Measurements from ENCODE around the gene SUFU. TPM values are rescaled to one million over a fixed set of nuclear protein-coding genes. Genes with fewer than 3 reads are reported as not detected.

Gene SUFU
- total and polyA plus RNA-seq, 2 donors from 2014 or later: 6.5 to 18.9 TPM

DNA sequence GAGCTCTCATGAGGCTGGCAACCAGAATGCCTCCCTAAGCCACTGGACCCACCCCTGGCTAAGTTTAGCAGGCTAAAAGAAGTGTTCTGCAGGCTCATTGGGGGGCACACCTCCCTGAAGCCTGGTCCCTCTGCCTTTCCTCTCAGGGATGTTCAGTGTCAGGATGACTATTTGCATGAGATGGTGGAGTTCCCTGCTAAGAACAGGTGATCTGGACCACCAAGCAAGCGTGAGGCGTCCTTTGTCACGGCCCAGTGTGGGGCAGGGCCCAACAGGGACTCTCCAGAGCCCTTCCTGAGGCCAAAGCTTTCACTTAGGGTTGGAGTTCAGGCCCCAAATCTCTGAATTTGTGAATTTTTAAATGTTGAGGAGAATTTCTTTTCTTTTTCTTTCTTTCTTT lies 12.0 kb downstream of the SUFU start:
- Histone ChIP-seq H3K4me3 (ENCODE audit: low read length in 3 of 3) (no peak overlapping the region), H3K27ac (ENCODE audit: low read depth in 2 of 2, low read length in 2 of 2) (peak overlapping the region; percentile 43 to 75), H3K9me3 (ENCODE audit: control insufficient read depth in 2 of 3, insufficient read depth in 1 of 3, low read length in 3 of 3) (no peaks in the 10 kb centered on the region), H3K4me1 (ENCODE audit: control insufficient read depth in 2 of 3, insufficient read depth in 2 of 3, low read depth in 1 of 3, low read length in 3 of 3) (peaks cover 3 to 23% (median 21%) of the 10 kb centered on the region in 3 donors), H3K27me3 (ENCODE audit: control insufficient read depth, insufficient read depth, low read length) (no peaks in the 10 kb centered on the region), H3K36me3 (ENCODE audit: control insufficient read depth in 2 of 3, insufficient read depth in 3 of 3, low read length in 3 of 3) (peaks cover 2 to 7% (median 3%) of the 10 kb centered on the region in 3 donors), H3K9ac (ENCODE audit: low read length in 3 of 3) (no peak overlapping the region)
- FAIRE-seq (no peak), DNase-seq (no peak)
- intact Hi-C loops (cut with DNase I): loop anchor here (10.0 kb wide), 1 partner anchor 69 kb away; no protein-coding TSS in a partner anchor
- TF ChIP-seq, protein P1, sequence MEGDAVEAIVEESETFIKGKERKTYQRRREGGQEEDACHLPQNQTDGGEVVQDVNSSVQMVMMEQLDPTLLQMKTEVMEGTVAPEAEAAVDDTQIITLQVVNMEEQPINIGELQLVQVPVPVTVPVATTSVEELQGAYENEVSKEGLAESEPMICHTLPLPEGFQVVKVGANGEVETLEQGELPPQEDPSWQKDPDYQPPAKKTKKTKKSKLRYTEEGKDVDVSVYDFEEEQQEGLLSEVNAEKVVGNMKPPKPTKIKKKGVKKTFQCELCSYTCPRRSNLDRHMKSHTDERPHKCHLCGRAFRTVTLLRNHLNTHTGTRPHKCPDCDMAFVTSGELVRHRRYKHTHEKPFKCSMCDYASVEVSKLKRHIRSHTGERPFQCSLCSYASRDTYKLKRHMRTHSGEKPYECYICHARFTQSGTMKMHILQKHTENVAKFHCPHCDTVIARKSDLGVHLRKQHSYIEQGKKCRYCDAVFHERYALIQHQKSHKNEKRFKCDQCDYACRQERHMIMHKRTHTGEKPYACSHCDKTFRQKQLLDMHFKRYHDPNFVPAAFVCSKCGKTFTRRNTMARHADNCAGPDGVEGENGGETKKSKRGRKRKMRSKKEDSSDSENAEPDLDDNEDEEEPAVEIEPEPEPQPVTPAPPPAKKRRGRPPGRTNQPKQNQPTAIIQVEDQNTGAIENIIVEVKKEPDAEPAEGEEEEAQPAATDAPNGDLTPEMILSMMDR (IDR thresholded peaks at IDR 0.05; ENCODE audit: borderline replicate concordance, extremely low read depth, insufficient read depth): no peak

- FAIRE-seq: no peak
- Histone ChIP-seq H3K4me1 (ENCODE audit: control insufficient read depth in 2 of 3, insufficient read depth in 2 of 3, low read depth in 1 of 3, low read length in 3 of 3) (peaks cover 0 to 16% (median 12%) of the 10 kb centered on the region in 3 donors), H3K36me3 (ENCODE audit: control insufficient read depth in 2 of 3, insufficient read depth in 3 of 3, low read length in 3 of 3) (peaks cover 2 to 10% (median 2%) of the 10 kb centered on the region in 3 donors), H3K9me3 (ENCODE audit: control insufficient read depth in 2 of 3, insufficient read depth in 1 of 3, low read length in 3 of 3) (no peaks in the 10 kb centered on the region), H3K4me3 (ENCODE audit: low read length in 3 of 3) (no peak overlapping the region), H3K27ac (ENCODE audit: low read depth in 2 of 2, low read length in 2 of 2) (no peak overlapping the region), H3K27me3 (ENCODE audit: control insufficient read depth, insufficient read depth, low read length) (no peaks in the 10 kb centered on the region), H3K9ac (ENCODE audit: low read length in 3 of 3) (no peak overlapping the region)
- TF ChIP-seq, protein P1 (IDR thresholded peaks at IDR 0.05; ENCODE audit: borderline replicate concordance, extremely low read depth, insufficient read depth): no peak
- intact Hi-C loops (cut with DNase I): loop anchor here (10.0 kb wide), 1 partner anchor 67 kb away; no protein-coding TSS in a partner anchor
- DNase-seq: no peak
These were observed 13.8 kb downstream of the SUFU start for GRCh38 chr10:102517553-102517952.

- no peak overlapping the region for H3K4me3 ChIP-seq (ENCODE audit: low read length in 3 of 3)
- peaks cover 0 to 12% (median 8%) of the 10 kb centered on the region in 3 donors for H3K4me1 ChIP-seq (ENCODE audit: control insufficient read depth in 2 of 3, insufficient read depth in 2 of 3, low read depth in 1 of 3, low read length in 3 of 3)
- no peaks in the 10 kb centered on the region for H3K27me3 ChIP-seq (ENCODE audit: control insufficient read depth, insufficient read depth, low read length)
- TF ChIP-seq, protein P1 (IDR thresholded peaks at IDR 0.05; ENCODE audit: borderline replicate concordance, extremely low read depth, insufficient read depth): no peak
- no peak overlapping the region for H3K9ac ChIP-seq (ENCODE audit: low read length in 3 of 3)
- H3K9me3 ChIP-seq (ENCODE audit: control insufficient read depth in 2 of 3, insufficient read depth in 1 of 3, low read length in 3 of 3): no peaks in the 10 kb centered on the region
- DNase-seq (no peak), FAIRE-seq (no peak)
- H3K27ac ChIP-seq (ENCODE audit: low read depth in 2 of 2, low read length in 2 of 2): no peak overlapping the region
- peaks cover 0 to 10% (median 5%) of the 10 kb centered on the region in 3 donors for H3K36me3 ChIP-seq (ENCODE audit: control insufficient read depth in 2 of 3, insufficient read depth in 3 of 3, low read length in 3 of 3)
- intact Hi-C loops (cut with DNase I): loop anchor here (10.0 kb wide), 1 partner anchor 65 kb away; no protein-coding TSS in a partner anchor
These were observed 15.6 kb downstream of the SUFU start for GRCh38 chr10:102519246-102519825.
